Measurements from ENCODE around the gene AKAP4.

Gene AKAP4

GRCh38 chrX:50204364-50204899, 3.6 kb upstream of the AKAP4 start, which contains the start of gene CCNB3:
TSS of gene CCNB3 (plus strand) at chrX:50204765. CDS start at chrX:50285164, 80,399 bp downstream.
- H3F3A ChIP-seq (ENCODE audit: insufficient read depth): no peaks in the 10 kb centered on the region
- no peak within 1 kb of the TSS for H3K27ac ChIP-seq (ENCODE audit: low read depth, low read length)
- no peak for TF ChIP-seq EZH2phosphoT487 (conservative IDR thresholded peaks at IDR 0.05; ENCODE audit: low read length)
- no peak for TF ChIP-seq CTCF (IDR thresholded peaks at IDR 0.05; ENCODE audit: insufficient read depth, low read length, poor library complexity, severe bottlenecking)

DNA sequence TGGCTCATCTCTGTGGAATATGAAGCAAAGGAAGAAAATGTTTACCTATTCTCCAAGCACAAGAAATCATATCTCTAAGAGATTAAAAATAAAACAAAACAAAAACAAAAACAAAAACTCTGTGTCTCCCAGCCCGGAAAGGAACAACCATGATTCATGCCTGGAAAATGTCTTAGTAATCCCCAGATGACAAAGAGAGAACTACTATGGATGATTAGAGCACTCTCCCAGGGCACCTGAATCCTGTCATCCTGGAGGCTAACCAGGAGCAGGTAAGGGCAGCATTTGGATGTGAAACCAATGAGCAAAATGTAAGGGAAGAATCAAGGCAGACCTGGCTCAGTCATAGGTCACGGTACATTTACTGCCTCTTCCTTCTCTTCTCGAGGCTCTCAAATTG, 1.7 kb upstream of the AKAP4 start:
- no peaks in the 10 kb centered on the region for H3K36me3 ChIP-seq (ENCODE audit: low read length)
- H3F3A ChIP-seq (ENCODE audit: insufficient read depth): no peaks in the 10 kb centered on the region
- no peaks in the 10 kb centered on the region for H3K27me3 ChIP-seq (ENCODE audit: low read length)
- H4K20me1 ChIP-seq (ENCODE audit: low read depth, low read length): no peaks in the 10 kb centered on the region
- H3K79me2 ChIP-seq (ENCODE audit: insufficient read depth, low read length): no peaks in the 10 kb centered on the region
- H3K9ac ChIP-seq (ENCODE audit: low read length): no peak overlapping the region
- no peak overlapping the region for H3K27ac ChIP-seq (ENCODE audit: low read depth, low read length)
- no peaks in the 10 kb centered on the region for H3K9me3 ChIP-seq (ENCODE audit: insufficient read depth, low read length)
- no peak overlapping the region for H3K4me2 ChIP-seq (ENCODE audit: low read depth, low read length, poor library complexity, severe bottlenecking)
- H3K9me2 ChIP-seq (replicated peaks; ENCODE audit: insufficient read depth, low read length): no peaks in the 10 kb centered on the region
- H3K4me3 ChIP-seq (ENCODE audit: insufficient read depth, low read length, poor library complexity, severe bottlenecking): no peak overlapping the region
- TF ChIP-seq EZH2phosphoT487 (conservative IDR thresholded peaks at IDR 0.05; ENCODE audit: low read length) (no peak), CTCF (IDR thresholded peaks at IDR 0.05; ENCODE audit: insufficient read depth, low read length, poor library complexity, severe bottlenecking) (no peak)
- no peak overlapping the region for H2AFZ ChIP-seq (ENCODE audit: low read depth, low read length, severe bottlenecking)

More at GRCh38 chrX:50204364-50204899, 3.6 kb upstream of the AKAP4 start, which contains the start of gene CCNB3:
- Histone ChIP-seq H3K4me2 (ENCODE audit: low read depth, low read length, poor library complexity, severe bottlenecking) (peak within 1 kb of the TSS; percentile 50), H3K9me2 (replicated peaks; ENCODE audit: insufficient read depth, low read length) (no peaks in the 10 kb centered on the region), H4K20me1 (ENCODE audit: low read depth, low read length) (no peaks in the 10 kb centered on the region), H3K4me3 (ENCODE audit: insufficient read depth, low read length, poor library complexity, severe bottlenecking) (peak within 1 kb of the TSS; percentile 42), H3K36me3 (ENCODE audit: low read length) (no peaks in the 10 kb centered on the region), H3K9ac (ENCODE audit: low read length) (peak within 1 kb of the TSS; percentile 53), H3K27me3 (ENCODE audit: low read length) (no peaks in the 10 kb centered on the region), H2AFZ (ENCODE audit: low read depth, low read length, severe bottlenecking) (peak within 1 kb of the TSS; percentile 76), H3K9me3 (ENCODE audit: insufficient read depth, low read length) (no peaks in the 10 kb centered on the region), H3K79me2 (ENCODE audit: insufficient read depth, low read length) (no peaks in the 10 kb centered on the region)

DNA sequence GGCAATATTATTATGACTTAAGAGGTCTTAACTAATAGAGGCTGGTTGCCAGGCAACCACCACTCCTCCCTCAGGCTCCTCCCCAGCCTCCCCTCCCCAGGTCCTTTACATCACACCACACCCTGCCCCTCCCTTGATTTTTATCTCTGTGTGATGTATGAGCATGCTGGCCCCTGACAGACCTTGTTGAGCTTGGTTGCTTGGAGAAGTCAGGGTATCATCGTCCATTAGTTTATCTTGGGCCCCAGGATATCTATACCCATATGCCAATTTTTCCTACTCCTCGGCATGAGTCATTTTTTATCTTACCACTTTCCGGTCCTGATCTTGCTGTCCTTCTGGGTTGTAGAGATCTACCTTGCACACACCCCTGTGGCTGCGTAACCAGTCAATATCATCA, 2.5 kb downstream of the AKAP4 start:
- H3K9me3 ChIP-seq (ENCODE audit: insufficient read depth, low read length): no peaks in the 10 kb centered on the region
- H3K27ac ChIP-seq (ENCODE audit: low read depth, low read length): no peak overlapping the region
- no peaks in the 10 kb centered on the region for H3K9me2 ChIP-seq (replicated peaks; ENCODE audit: insufficient read depth, low read length)
- no peaks in the 10 kb centered on the region for H4K20me1 ChIP-seq (ENCODE audit: low read depth, low read length)
- H3K27me3 ChIP-seq (ENCODE audit: low read length): no peaks in the 10 kb centered on the region
- no peak overlapping the region for H3K4me3 ChIP-seq (ENCODE audit: insufficient read depth, low read length, poor library complexity, severe bottlenecking)
- H3K79me2 ChIP-seq (ENCODE audit: insufficient read depth, low read length): no peaks in the 10 kb centered on the region
- no peak overlapping the region for H2AFZ ChIP-seq (ENCODE audit: low read depth, low read length, severe bottlenecking)
- H3K36me3 ChIP-seq (ENCODE audit: low read length): no peaks in the 10 kb centered on the region
- H3F3A ChIP-seq (ENCODE audit: insufficient read depth): no peaks in the 10 kb centered on the region
- no peak overlapping the region for H3K4me2 ChIP-seq (ENCODE audit: low read depth, low read length, poor library complexity, severe bottlenecking)
- TF ChIP-seq EZH2phosphoT487 (conservative IDR thresholded peaks at IDR 0.05; ENCODE audit: low read length): no peak
- no peak for TF ChIP-seq CTCF (IDR thresholded peaks at IDR 0.05; ENCODE audit: insufficient read depth, low read length, poor library complexity, severe bottlenecking)
- H3K9ac ChIP-seq (ENCODE audit: low read length): no peak overlapping the region
